ENCODE measurements around the gene MEGF11. TPM values are rescaled to one million over a fixed set of nuclear protein-coding genes. Genes with fewer than 3 reads are reported as not detected.

The MEGF11 gene
- total and polyA plus RNA-seq, 2 donors (not counting 1 experiment from before 2014, with no cell fraction given) = under 0.01 TPM; not detected in 1

GRCh38 chr15:65925338-65925737, 328.2 kb downstream of the MEGF11 start:
- no peak overlapping the region for H2AFZ ChIP-seq (ENCODE audit: low read length)
- no peak overlapping the region for H3K4me3 ChIP-seq (replicated peaks in 1 of 4; ENCODE audit: control extremely low read depth in 1 of 4, insufficient read depth in 1 of 4, low read depth in 3 of 4, low read length in 4 of 4)
- no peaks in the 10 kb centered on the region for H3K27me3 ChIP-seq (ENCODE audit: control insufficient read depth, insufficient read depth, low read length)
- TF ChIP-seq, protein P1, sequence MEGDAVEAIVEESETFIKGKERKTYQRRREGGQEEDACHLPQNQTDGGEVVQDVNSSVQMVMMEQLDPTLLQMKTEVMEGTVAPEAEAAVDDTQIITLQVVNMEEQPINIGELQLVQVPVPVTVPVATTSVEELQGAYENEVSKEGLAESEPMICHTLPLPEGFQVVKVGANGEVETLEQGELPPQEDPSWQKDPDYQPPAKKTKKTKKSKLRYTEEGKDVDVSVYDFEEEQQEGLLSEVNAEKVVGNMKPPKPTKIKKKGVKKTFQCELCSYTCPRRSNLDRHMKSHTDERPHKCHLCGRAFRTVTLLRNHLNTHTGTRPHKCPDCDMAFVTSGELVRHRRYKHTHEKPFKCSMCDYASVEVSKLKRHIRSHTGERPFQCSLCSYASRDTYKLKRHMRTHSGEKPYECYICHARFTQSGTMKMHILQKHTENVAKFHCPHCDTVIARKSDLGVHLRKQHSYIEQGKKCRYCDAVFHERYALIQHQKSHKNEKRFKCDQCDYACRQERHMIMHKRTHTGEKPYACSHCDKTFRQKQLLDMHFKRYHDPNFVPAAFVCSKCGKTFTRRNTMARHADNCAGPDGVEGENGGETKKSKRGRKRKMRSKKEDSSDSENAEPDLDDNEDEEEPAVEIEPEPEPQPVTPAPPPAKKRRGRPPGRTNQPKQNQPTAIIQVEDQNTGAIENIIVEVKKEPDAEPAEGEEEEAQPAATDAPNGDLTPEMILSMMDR (conservative IDR thresholded peaks at IDR 0.05 in 1 of 2, IDR thresholded peaks at IDR 0.05 in 1 of 2; ENCODE audit: low read depth in 1 of 2, low read length in 2 of 2) = no peak
- TF ChIP-seq EZH2 (IDR thresholded peaks at IDR 0.05; ENCODE audit: low read length, missing control alignments) = no peak
- no peaks in the 10 kb centered on the region for H3K9me3 ChIP-seq (ENCODE audit: control insufficient read depth, insufficient read depth, low read depth, low read length)
- no peaks in the 10 kb centered on the region for H3K4me1 ChIP-seq (ENCODE audit: control insufficient read depth, extremely low read depth, insufficient read depth, low read length)
- H3K36me3 ChIP-seq (ENCODE audit: control insufficient read depth, insufficient read depth, low read length) = no peaks in the 10 kb centered on the region
- DNase-seq (ENCODE audit: low read depth in 2 of 2) = no peak
- H3K27ac ChIP-seq (ENCODE audit: insufficient read depth, low read length) = no peak overlapping the region
- no peak overlapping the region for H3K4me2 ChIP-seq (ENCODE audit: extremely low read depth, insufficient read depth, low read length)
- H3K9ac ChIP-seq (ENCODE audit: insufficient read depth, low read length) = no peak overlapping the region
- no peaks in the 10 kb centered on the region for H4K20me1 ChIP-seq (ENCODE audit: control insufficient read depth, extremely low read depth, insufficient read depth, low read length)
- no peaks in the 10 kb centered on the region for H3K79me2 ChIP-seq (ENCODE audit: control insufficient read depth, insufficient read depth, low read length)

DNA sequence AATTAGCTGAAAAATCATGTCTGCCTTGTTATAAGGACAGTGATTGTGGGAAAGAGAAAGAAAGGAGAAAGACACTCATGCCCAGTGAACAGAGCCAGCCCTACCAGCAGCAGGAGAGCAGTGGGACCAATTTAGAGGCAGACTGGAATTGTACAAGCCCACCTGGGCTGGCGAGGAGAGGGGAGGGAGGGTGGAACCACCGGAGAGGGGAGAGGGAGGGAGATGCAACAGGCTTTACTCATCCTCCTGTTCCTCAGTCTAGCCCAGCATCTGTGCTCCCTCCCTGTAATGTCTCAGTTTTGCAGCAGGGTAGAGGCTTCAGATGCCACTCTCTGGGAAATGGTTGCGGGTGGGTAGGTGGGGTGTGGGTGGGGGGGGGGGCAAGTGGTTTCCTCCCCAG, 329.5 kb downstream of the MEGF11 start:
- no peak overlapping the region for H3K27ac ChIP-seq (ENCODE audit: insufficient read depth, low read length)
- H4K20me1 ChIP-seq (ENCODE audit: control insufficient read depth, extremely low read depth, insufficient read depth, low read length) = no peaks in the 10 kb centered on the region
- no peak overlapping the region for H3K4me2 ChIP-seq (ENCODE audit: extremely low read depth, insufficient read depth, low read length)
- no peak for DNase-seq (ENCODE audit: low read depth in 2 of 2)
- no peaks in the 10 kb centered on the region for H3K79me2 ChIP-seq (ENCODE audit: control insufficient read depth, insufficient read depth, low read length)
- H3K27me3 ChIP-seq (ENCODE audit: control insufficient read depth, insufficient read depth, low read length) = no peaks in the 10 kb centered on the region
- no peaks in the 10 kb centered on the region for H3K4me1 ChIP-seq (ENCODE audit: control insufficient read depth, extremely low read depth, insufficient read depth, low read length)
- H3K4me3 ChIP-seq (replicated peaks in 1 of 4; ENCODE audit: control extremely low read depth in 1 of 4, insufficient read depth in 1 of 4, low read depth in 3 of 4, low read length in 4 of 4) = no peak overlapping the region
- H3K9ac ChIP-seq (ENCODE audit: insufficient read depth, low read length) = no peak overlapping the region
- no peaks in the 10 kb centered on the region for H3K9me3 ChIP-seq (ENCODE audit: control insufficient read depth, insufficient read depth, low read depth, low read length)
- H2AFZ ChIP-seq (ENCODE audit: low read length) = no peak overlapping the region
- TF ChIP-seq, protein P1 (conservative IDR thresholded peaks at IDR 0.05 in 1 of 2, IDR thresholded peaks at IDR 0.05 in 1 of 2; ENCODE audit: low read depth in 1 of 2, low read length in 2 of 2) = no peak
- no peak for TF ChIP-seq EZH2 (IDR thresholded peaks at IDR 0.05; ENCODE audit: low read length, missing control alignments)
- no peaks in the 10 kb centered on the region for H3K36me3 ChIP-seq (ENCODE audit: control insufficient read depth, insufficient read depth, low read length)

DNA sequence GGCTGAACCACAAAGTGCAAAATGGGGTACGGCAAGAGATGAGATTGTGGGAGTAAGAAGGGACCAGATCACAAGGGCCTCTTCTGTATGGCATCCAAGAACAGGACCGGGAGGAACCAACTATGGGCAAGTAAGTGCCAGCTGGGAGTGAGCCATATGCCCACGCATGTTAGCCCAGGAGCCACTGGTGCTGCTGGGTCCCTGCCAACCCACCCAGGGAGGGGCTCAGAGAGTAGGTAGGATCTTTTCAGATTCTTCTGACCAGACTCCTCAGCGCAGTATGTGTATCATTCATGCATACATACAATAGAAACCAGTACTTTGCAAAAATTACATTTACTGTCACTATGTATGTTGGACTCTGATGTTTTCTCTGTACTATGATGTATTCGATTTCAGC, 330.3 kb downstream of the MEGF11 start:
- DNase-seq (ENCODE audit: low read depth in 2 of 2) = no peak
- H3K4me2 ChIP-seq (ENCODE audit: extremely low read depth, insufficient read depth, low read length) = no peak overlapping the region
- H2AFZ ChIP-seq (ENCODE audit: low read length) = no peak overlapping the region
- H3K9ac ChIP-seq (ENCODE audit: insufficient read depth, low read length) = no peak overlapping the region
- no peak overlapping the region for H3K4me3 ChIP-seq (replicated peaks in 1 of 4; ENCODE audit: control extremely low read depth in 1 of 4, insufficient read depth in 1 of 4, low read depth in 3 of 4, low read length in 4 of 4)
- no peaks in the 10 kb centered on the region for H3K9me3 ChIP-seq (ENCODE audit: control insufficient read depth, insufficient read depth, low read depth, low read length)
- no peaks in the 10 kb centered on the region for H3K27me3 ChIP-seq (ENCODE audit: control insufficient read depth, insufficient read depth, low read length)
- no peak overlapping the region for H3K27ac ChIP-seq (ENCODE audit: insufficient read depth, low read length)
- no peaks in the 10 kb centered on the region for H3K4me1 ChIP-seq (ENCODE audit: control insufficient read depth, extremely low read depth, insufficient read depth, low read length)
- H3K79me2 ChIP-seq (ENCODE audit: control insufficient read depth, insufficient read depth, low read length) = no peaks in the 10 kb centered on the region
- no peak for TF ChIP-seq EZH2 (IDR thresholded peaks at IDR 0.05; ENCODE audit: low read length, missing control alignments)
- TF ChIP-seq, protein P1 (conservative IDR thresholded peaks at IDR 0.05 in 1 of 2, IDR thresholded peaks at IDR 0.05 in 1 of 2; ENCODE audit: low read depth in 1 of 2, low read length in 2 of 2) = no peak
- H3K36me3 ChIP-seq (ENCODE audit: control insufficient read depth, insufficient read depth, low read length) = no peaks in the 10 kb centered on the region
- H4K20me1 ChIP-seq (ENCODE audit: control insufficient read depth, extremely low read depth, insufficient read depth, low read length) = no peaks in the 10 kb centered on the region
